ENCODE measurements around the gene SAE1. TPM values are rescaled to one million over a fixed set of nuclear protein-coding genes. Genes with fewer than 3 reads are reported as not detected.

The SAE1 gene
- total RNA-seq, 2 donors from 2014 or later, result 43.7 to 48.7 TPM

DNA sequence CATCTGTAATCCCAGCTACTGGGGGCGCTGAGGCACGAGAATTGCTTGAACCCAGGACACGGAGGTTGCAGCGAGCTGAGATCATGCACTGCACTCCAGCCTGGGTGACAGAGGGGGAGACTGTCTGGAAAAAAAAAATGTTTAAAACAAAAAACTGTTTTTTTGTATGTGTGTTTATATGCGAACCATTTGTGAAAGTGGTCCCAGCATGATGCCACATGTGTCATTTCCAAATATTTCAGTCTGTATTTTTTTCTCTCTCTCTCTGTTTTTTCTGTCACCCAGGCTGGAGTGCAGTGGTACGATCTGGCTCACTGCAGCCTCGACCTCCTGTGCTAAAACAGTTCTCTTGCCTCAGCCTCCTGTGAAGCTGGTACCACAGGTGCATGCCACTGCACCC, 37.4 kb downstream of the SAE1 start:
- H3K36me3 ChIP-seq, result peaks cover 27% of the 10 kb centered on the region
- H3K27ac ChIP-seq, result no peak overlapping the region
- H3K4me1 ChIP-seq, result no peaks in the 10 kb centered on the region
- no peaks in the 10 kb centered on the region for H3K9me3 ChIP-seq
- TF ChIP-seq, protein P1, sequence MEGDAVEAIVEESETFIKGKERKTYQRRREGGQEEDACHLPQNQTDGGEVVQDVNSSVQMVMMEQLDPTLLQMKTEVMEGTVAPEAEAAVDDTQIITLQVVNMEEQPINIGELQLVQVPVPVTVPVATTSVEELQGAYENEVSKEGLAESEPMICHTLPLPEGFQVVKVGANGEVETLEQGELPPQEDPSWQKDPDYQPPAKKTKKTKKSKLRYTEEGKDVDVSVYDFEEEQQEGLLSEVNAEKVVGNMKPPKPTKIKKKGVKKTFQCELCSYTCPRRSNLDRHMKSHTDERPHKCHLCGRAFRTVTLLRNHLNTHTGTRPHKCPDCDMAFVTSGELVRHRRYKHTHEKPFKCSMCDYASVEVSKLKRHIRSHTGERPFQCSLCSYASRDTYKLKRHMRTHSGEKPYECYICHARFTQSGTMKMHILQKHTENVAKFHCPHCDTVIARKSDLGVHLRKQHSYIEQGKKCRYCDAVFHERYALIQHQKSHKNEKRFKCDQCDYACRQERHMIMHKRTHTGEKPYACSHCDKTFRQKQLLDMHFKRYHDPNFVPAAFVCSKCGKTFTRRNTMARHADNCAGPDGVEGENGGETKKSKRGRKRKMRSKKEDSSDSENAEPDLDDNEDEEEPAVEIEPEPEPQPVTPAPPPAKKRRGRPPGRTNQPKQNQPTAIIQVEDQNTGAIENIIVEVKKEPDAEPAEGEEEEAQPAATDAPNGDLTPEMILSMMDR (IDR thresholded peaks at IDR 0.05), result no peak
- no peak for DNase-seq (ENCODE audit: low spot score)
- no peak overlapping the region for H3K4me3 ChIP-seq
- H3K27me3 ChIP-seq, result no peaks in the 10 kb centered on the region

DNA sequence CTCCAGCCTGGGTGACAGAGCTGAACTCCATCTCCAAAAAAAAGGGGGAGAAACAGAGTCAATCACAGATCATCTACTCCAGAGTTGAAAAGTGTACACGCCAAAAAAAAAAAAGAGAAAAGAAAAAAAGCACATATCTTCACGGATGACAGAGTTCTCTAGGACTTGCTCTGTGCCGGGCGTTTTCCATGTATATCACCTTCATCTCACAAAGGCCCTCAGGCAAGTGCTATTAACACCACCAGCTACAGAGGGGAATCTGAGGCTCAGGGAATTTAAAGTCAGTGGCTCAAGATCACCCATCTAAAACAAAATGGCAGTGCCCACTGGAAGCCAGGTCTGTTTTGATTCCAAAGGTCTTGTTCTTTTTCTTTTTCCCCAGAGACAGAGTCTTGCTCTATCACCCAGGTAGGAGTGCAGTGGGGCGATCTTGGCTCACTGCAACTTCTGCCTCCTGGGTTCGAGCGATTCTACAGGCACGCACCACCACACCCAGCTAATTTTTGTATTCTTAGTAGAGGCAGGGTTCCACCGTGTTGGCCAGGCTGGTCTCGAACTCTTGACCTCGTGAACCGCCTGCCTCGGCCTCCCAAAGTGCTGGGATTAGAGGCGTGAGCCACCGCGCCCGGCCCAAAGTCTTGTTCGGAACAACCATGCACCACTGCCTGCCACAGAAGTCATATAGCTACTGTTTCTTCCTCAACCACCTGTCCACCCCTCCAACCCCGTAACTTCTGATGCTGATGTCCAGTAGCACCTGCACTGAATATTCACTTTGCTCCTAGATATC, 42.2 kb downstream of the SAE1 start:
- Histone ChIP-seq H3K36me3 (peaks cover 30% of the 10 kb centered on the region), H3K9me3 (no peaks in the 10 kb centered on the region), H3K27me3 (no peaks in the 10 kb centered on the region), H3K27ac (no peak overlapping the region), H3K4me1 (peaks cover 0 to 21% of the 10 kb centered on the region in 2 donors), H3K4me3 (no peak overlapping the region)
- DNase-seq (ENCODE audit: low spot score), result no peak
- TF ChIP-seq, protein P1 (IDR thresholded peaks at IDR 0.05), result no peak

DNA sequence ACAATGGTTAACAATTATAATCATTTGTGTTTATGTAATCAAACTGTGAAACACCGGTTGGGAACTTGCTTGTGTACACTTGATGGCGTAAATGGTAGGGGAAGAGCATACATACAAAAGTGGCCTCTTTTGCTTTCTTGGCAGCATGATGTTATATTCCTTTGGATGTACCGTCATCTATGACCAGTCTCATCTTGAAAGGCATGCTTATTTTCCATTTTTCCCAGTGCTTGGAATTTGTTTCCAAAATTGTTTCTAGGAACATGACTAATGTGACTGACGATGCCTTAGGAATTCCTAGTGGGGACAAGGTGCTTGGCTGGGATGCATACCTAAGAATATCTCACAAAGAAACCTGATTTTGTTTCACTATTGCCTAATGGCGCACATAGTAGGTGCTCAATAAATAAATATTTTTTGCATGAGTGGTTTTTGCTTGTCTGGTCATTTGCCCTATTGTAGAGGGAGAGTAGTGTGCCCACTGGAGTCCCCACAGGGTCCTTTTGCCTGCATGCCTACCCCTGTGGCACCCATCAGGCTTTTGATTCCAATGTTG, 45.5 kb downstream of the SAE1 start:
- Histone ChIP-seq H3K4me3 (no peak overlapping the region), H3K4me1 (peaks cover 0 to 21% of the 10 kb centered on the region in 2 donors), H3K36me3 (peaks cover 26% of the 10 kb centered on the region), H3K27me3 (no peaks in the 10 kb centered on the region), H3K27ac (peak overlapping the region; percentile 1 to 49), H3K9me3 (no peaks in the 10 kb centered on the region)
- TF ChIP-seq, protein P1 (IDR thresholded peaks at IDR 0.05), result no peak
- DNase-seq (ENCODE audit: low spot score), result no peak

DNA sequence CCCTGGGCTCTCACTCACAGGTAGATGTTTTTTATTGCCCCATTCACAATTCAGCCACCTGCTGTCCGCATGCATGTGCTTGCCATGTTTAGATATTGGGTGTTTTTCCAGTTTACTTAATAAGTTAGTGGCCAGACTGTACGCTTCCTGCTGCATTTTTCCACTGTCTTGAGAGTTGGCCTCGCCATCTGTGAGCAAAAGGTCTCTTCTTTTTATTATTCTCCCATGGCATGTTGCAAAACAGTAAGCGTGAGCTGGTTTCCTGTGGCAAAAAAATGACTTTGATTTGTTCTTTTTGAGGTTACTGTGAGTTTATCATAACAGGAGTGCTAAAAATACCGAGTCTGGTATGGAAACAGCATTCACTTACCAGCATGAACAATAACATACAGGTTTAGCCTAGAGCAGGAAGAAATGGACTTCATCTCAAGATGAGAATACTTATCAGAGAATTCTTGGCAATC, 46.0 kb downstream of the SAE1 start:
- Histone ChIP-seq H3K36me3 (peaks cover 21% of the 10 kb centered on the region), H3K9me3 (no peaks in the 10 kb centered on the region), H3K27me3 (no peaks in the 10 kb centered on the region), H3K27ac (peak overlapping the region; percentile 1 to 49), H3K4me3 (no peak overlapping the region), H3K4me1 (peaks cover 0 to 22% of the 10 kb centered on the region in 2 donors)
- TF ChIP-seq, protein P1 (IDR thresholded peaks at IDR 0.05), result no peak
- DNase-seq (ENCODE audit: low spot score), result no peak

DNA sequence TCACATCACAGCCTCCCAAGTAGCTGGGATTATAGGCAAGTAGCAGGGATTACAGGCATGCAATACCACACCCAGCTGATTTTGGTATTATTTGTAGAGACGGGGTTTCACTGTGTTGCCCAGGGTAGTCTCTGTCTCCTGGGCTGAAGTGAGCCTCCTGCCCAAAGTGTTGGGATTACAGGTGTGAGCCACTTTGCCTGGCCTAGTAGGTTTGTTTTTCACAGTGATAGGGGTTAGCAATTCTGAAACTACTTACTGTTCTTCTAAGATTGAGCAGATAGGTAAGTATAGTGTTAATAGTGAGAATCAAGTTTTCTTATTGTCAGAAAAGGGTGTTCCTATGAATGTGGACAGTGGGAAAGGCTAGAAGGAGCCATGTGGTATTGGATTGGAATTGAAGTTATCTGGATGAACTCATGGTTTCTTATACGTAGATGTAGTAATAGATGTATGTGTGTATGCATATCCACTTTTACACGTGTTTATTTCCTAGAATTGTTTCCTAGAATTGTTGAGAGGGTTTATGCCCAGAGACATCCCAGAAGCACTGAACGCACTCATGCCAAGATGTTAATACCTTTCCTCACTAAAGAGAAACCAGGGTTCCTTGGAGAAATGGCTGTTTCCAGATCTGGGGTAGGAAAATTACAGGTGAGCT, 49.1 kb downstream of the SAE1 start:
- Histone ChIP-seq H3K9me3 (no peaks in the 10 kb centered on the region), H3K4me1 (peaks cover 0 to 41% of the 10 kb centered on the region in 2 donors), H3K27me3 (no peaks in the 10 kb centered on the region), H3K36me3 (peaks cover 4% of the 10 kb centered on the region), H3K27ac (no peak overlapping the region), H3K4me3 (no peak overlapping the region)
- no peak for DNase-seq (ENCODE audit: low spot score)
- TF ChIP-seq, protein P1 (IDR thresholded peaks at IDR 0.05), result no peak

All from right atrium auricular region (tissue), 2 donors.